Stimulated activated CD4-positive, alpha-beta T cell treated with anti-CD3 and anti-CD28 coated beads, TNF-alpha, amount 100 ng/mL, for 48 hours (primary cell): ENCODE measurements around the gene DLL3.

Experiments
- DNase-seq, 3 donors: peaks; one replicate each; pipeline ENCODE4 v3.0.0-alpha.2; 2020; ENCODE audit warnings: low read depth in 3 of 3

DLL3 gene

GRCh38 chr19:39554701-39555311 is 56.1 kb downstream of the DLL3 start:
- no peak for DNase-seq

- no peak for DNase-seq
Measured at GRCh38 chr19:39555883-39556282, 57.1 kb downstream of the DLL3 start.
